Spleen (tissue), 7 donors: ENCODE data around the gene NPHP4.

Experiments used
- POLR2A ChIP-seq, 3 donors: fragments of 450-650 bp; IDR thresholded peaks; one replicate each; pipeline ENCODE4 v1.5.1; 2017; ENCODE audit warnings: antibody characterized with exemption in 3 of 3, mild to moderate bottlenecking in 1 of 3
- POLR2AphosphoS5 ChIP-seq, 3 donors: sonication (generic); formaldehyde crosslinking; IDR thresholded peaks; one replicate each; pipeline ENCODE4 v1.5.1; 2017; ENCODE audit warnings: antibody characterized with exemption in 3 of 3
- TF ChIP-seq, protein P1 (sequence below), 11 experiments: fragments of 200-600 bp in 7 of 11; fragments of 450-650 bp in 4 of 11; sonication (generic) in 4 of 11; IDR thresholded peaks in 8 of 11; conservative IDR thresholded peaks in 3 of 11; 1 replicate in 7 of 11; 2 replicates in 4 of 11; pipeline versions ENCODE4 v1.4.0 to v1.8.0; 2016 to 2021; ENCODE audit warnings: antibody characterized with exemption in 11 of 11, inconsistent platforms in 4 of 11, mild to moderate bottlenecking in 1 of 11
- donor health status: DM: no; HTN: no; CAD: no; lungs with moderate emphysema.
- donor health status: DM: no; HTN: no; CAD: no.
- donor health status: DM: no; HTN: no; CAD: no.

GRCh38 chr1:5949085-5949760 lies 43.0 kb downstream of the NPHP4 start:
- no peak for TF ChIP-seq POLR2A (IDR thresholded peaks at IDR 0.05)
- TF ChIP-seq, protein P1, sequence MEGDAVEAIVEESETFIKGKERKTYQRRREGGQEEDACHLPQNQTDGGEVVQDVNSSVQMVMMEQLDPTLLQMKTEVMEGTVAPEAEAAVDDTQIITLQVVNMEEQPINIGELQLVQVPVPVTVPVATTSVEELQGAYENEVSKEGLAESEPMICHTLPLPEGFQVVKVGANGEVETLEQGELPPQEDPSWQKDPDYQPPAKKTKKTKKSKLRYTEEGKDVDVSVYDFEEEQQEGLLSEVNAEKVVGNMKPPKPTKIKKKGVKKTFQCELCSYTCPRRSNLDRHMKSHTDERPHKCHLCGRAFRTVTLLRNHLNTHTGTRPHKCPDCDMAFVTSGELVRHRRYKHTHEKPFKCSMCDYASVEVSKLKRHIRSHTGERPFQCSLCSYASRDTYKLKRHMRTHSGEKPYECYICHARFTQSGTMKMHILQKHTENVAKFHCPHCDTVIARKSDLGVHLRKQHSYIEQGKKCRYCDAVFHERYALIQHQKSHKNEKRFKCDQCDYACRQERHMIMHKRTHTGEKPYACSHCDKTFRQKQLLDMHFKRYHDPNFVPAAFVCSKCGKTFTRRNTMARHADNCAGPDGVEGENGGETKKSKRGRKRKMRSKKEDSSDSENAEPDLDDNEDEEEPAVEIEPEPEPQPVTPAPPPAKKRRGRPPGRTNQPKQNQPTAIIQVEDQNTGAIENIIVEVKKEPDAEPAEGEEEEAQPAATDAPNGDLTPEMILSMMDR (IDR thresholded peaks at IDR 0.05 in 8 of 11, conservative IDR thresholded peaks at IDR 0.05 in 3 of 11), result no peak
- TF ChIP-seq POLR2AphosphoS5 (IDR thresholded peaks at IDR 0.05), result no peak
